ENCODE results near the gene CRYBA2.

DNA sequence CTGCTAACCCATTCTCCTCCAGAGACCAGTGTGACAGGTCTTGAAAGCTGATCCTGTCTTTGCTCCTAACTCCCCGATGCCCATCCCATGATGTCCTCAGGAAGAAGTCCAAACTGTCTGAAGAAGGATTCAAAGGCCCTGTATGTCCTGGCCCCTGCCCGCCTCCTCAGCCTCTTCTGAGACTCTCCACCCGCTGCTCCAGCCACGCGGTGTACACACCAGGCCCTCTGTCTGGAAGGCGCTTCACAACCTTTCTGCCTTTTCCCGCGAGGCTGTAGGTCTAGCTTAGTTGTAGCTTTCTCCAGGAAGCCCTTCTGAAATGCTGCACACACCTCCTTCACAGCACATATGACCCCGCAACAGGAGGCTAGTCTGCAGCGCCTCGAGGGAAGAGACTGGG is 23.5 kb upstream of the CRYBA2 start:
- no peak for TF ChIP-seq EZH2phosphoT487 (conservative IDR thresholded peaks at IDR 0.05; ENCODE audit: low read length)
- TF ChIP-seq, protein P1, sequence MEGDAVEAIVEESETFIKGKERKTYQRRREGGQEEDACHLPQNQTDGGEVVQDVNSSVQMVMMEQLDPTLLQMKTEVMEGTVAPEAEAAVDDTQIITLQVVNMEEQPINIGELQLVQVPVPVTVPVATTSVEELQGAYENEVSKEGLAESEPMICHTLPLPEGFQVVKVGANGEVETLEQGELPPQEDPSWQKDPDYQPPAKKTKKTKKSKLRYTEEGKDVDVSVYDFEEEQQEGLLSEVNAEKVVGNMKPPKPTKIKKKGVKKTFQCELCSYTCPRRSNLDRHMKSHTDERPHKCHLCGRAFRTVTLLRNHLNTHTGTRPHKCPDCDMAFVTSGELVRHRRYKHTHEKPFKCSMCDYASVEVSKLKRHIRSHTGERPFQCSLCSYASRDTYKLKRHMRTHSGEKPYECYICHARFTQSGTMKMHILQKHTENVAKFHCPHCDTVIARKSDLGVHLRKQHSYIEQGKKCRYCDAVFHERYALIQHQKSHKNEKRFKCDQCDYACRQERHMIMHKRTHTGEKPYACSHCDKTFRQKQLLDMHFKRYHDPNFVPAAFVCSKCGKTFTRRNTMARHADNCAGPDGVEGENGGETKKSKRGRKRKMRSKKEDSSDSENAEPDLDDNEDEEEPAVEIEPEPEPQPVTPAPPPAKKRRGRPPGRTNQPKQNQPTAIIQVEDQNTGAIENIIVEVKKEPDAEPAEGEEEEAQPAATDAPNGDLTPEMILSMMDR (IDR thresholded peaks at IDR 0.05; ENCODE audit: insufficient read depth, low read length, poor library complexity, severe bottlenecking) = no peak
